Activated CD8-positive, alpha-beta memory T cell treated with anti-CD3 and anti-CD28 coated beads for 48 hours (primary cell): ENCODE measurements around the gene MATN1.

Experiments
- DNase-seq, 3 experiments: peaks; one replicate each; pipeline ENCODE4 v3.0.0-alpha.2; 2020; ENCODE audit warnings: low read depth in 2 of 3, low spot score in 2 of 3

The MATN1 gene

GRCh38 chr1:30719406-30720270, 3.7 kb downstream of the MATN1 start:
- no peak for DNase-seq

- peak; percentile 71 to 93 (median 82) for DNase-seq
Measured at GRCh38 chr1:30718636-30719405, 4.6 kb downstream of the MATN1 start.

- peak; percentile 98 to 100 (median 99) for DNase-seq
Measured at GRCh38 chr1:30718091-30718635, 5.2 kb downstream of the MATN1 start.

GRCh38 chr1:30716646-30717045, 6.7 kb downstream of the MATN1 start:
- DNase-seq, result no peak

GRCh38 chr1:30715886-30716285, 7.5 kb downstream of the MATN1 start:
- no peak for DNase-seq

- no peak for DNase-seq
Measured at GRCh38 chr1:30715216-30715615, 8.2 kb downstream of the MATN1 start.

GRCh38 chr1:30714536-30715090, 8.8 kb downstream of the MATN1 start:
- DNase-seq, result no peak

- no peak for DNase-seq
Measured at GRCh38 chr1:30714025-30714424, 9.4 kb downstream of the MATN1 start.

GRCh38 chr1:30713311-30713710, 10.1 kb downstream of the MATN1 start:
- no peak for DNase-seq

GRCh38 chr1:30712583-30712982, 10.8 kb downstream of the MATN1 start:
- DNase-seq, result no peak

- no peak for DNase-seq
Measured at GRCh38 chr1:30710407-30710806, 13.0 kb downstream of the MATN1 start.

GRCh38 chr1:30708361-30708728, 15.0 kb downstream of the MATN1 start:
- no peak for DNase-seq

- DNase-seq, result peak; percentile 30 to 54 (median 45)
Measured at GRCh38 chr1:30707412-30708360, 15.7 kb downstream of the MATN1 start.

- DNase-seq, result no peak
Measured at GRCh38 chr1:30706528-30706927, 16.9 kb downstream of the MATN1 start.

- DNase-seq, result no peak
Measured at GRCh38 chr1:30705698-30706097, 17.7 kb downstream of the MATN1 start.

GRCh38 chr1:30704765-30705509, 18.4 kb downstream of the MATN1 start:
- no peak for DNase-seq

GRCh38 chr1:30704271-30704670, 19.1 kb downstream of the MATN1 start:
- DNase-seq, result no peak

- DNase-seq, result no peak
Measured at GRCh38 chr1:30702823-30703222, 20.6 kb downstream of the MATN1 start.

- no peak for DNase-seq
Measured at GRCh38 chr1:30701258-30701633, 22.1 kb downstream of the MATN1 start.
